HK-2 (cell line): ENCODE measurements around the gene CWC27.
A peak's percentile ranks its signal among the peaks of the same experiment; 100 is the strongest.

Source experiments
- DNase-seq: peaks from one replicate; pipeline ENCODE4 v3.0.0-alpha.2; 2018; ENCODE audit not compliant: unreplicated experiment

The CWC27 gene

DNA sequence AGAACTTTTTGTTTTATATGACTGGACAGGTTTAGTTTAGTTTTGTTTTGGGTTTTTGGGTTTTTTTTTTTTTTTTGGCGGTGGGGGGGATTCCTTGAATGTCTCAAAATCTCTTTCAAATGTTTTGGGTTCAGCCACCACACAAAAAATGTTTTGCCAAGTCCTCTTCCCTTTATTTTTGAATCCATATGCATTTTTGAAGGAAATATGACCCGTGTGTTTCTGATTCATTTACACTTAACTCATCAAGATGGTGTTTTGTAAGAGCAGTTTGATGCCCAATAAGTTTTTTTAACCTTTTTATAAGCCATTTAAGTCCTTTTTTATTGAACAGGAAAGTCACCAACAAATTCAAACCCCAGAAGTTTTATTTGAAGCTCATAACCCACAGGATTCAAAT is 209.8 kb downstream of the CWC27 start:
- no peak for DNase-seq

DNA sequence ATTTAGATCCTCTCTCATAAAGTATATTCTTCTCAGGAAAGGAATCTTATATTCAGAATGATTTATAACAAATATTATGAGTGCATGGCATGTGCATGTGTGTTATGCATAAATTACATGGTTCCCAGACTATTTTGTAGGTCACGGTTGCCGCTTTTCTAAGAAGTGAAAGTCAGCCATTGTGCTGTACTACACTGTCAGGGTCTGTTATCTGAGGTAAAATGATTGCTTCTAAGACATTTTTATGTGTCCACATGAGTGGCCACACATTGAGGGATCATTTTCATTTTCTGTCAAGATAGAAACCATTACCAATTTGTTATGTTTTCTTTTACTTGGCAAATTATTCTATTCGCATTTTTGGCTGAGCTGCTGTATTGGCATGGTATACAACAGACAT is 210.8 kb downstream of the CWC27 start:
- no peak for DNase-seq

DNA sequence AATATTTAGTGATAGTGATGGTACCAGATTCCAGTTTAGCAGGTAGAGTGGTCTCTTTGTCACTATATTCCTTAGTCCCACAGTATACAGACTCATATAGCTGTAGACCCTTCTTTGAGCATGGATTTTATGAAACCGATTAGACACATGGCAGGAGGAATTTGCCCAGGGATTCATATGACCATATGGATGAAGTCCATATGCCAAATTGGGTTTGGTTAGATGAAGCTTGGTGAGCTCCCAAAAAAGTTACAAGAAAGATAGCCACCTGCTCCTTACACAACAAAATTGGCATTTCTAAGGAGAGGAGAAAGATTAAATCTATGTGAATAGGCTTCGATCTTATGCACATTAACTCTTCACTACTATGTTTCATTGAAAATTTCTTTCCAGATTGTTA is 211.4 kb downstream of the CWC27 start:
- DNase-seq: no peak

DNA sequence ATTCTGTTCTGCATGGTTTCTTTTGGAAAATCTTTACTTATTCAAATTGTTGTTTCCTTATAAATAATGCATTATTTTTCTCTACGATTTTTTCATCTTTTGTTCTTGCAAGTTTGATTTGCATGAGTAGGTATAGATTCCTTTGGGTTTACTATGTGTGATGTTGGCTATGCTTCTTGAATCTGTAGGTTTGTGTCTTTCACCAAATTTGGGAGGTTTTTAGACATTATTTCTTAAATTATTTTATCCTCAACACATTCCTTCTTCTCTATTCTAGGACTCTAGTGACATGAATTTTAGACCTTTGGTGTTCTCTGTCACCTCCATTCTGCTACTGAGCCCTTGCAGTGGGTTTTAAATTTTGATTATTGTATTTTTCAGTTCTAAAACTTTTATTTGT is 219.0 kb downstream of the CWC27 start:
- no peak for DNase-seq

DNA sequence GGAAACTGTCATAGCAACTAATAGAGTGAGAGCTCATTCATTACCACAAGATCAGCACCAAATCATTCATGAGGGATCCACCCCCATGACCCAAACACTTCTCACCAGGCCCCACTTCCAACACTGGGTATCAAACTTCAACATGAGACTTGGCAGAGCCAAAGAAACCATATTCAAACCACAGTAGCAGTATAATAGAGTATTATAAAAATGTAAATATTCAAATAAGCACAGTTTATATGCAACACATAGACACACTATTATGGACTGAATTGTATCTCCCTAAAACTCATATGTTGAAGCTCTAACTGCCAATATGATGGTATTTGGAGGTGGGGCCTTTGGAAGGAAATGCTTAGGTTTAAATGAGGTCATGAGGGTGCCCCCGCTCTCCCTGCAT is 240.5 kb downstream of the CWC27 start:
- no peak for DNase-seq

DNA sequence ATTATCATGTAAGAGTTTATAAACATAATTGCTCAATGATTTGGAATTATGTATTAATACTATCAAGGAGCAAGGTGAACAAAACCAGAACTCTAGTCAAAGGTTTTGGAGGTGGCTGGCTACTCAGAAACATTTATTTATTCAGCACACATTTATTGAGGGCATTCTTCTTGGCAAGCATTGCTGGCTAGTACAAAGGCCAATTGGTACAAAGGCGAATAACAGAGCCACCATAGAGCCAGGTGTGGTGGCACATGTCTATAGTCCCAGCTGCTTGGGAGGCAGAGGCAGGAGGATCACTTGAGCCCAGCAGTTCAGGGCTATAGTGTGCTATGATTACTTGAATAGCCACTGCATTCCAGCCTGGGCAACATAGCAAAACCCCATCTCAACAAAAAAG is 242.1 kb downstream of the CWC27 start:
- DNase-seq: no peak

DNA sequence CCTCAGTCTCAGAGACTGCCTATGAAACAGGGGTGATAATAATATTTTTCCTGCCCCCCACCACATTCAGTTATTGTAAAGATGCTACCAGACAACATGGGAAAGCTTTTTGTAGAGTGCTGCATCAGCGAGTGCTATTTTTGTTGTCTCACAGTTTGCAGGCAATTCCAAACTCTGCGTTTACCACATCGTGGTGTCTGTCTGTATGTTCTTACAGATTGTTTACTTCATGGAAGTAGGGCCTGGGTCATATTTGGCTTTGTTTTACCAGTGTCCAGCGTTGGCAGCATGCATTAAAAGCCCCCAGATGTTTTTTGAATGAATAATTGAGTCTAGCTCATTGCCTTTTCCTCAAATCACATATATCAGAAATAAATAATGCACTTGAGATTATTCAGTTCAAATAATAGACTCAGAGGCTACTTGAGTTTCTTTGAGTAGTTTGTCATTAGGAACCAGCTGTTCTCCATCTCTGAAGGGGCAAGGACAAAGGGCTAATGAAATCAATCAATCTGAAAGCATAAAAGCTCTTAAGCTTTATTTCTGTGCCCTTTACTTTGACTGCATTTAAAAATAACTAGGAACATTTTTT is 243.7 kb downstream of the CWC27 start:
- DNase-seq: no peak

DNA sequence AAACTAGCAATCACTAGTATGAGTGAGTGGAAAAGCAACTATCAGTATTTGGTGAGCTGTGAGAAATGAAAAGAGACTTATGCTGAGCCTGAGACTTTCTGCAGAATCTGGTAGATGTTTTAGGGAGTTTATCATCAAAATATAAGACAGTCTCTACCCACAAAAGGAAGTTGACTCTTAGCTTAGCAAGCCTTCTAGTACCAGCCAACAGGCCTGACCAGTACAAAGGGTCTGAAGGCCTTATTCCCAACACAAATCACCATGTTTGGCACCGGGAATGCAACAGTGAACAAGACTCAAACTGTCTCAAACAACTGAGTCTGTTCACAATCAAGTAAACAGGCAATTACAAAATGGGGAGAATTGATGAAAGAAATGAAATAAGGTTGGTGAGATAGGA is 244.4 kb downstream of the CWC27 start:
- no peak for DNase-seq

DNA sequence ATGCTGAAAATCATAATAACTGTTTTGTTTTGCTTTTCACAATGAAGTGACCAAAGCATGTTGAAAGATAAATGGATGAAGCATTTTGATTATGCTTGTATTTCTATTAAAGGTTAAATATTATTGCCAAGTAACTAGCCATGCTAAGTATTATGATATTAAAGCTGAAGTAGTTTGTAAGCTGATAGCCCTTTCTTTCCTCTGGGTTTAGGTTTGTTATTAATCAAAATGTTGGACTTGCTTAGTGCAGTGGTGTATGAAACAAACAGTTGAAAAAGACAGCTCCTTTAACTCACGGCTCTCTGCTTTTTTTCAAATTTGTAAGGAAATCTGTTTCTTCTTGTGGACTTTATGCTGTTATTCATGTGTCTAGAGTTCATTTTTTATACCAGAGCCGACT is 246.0 kb downstream of the CWC27 start:
- no peak for DNase-seq

DNA sequence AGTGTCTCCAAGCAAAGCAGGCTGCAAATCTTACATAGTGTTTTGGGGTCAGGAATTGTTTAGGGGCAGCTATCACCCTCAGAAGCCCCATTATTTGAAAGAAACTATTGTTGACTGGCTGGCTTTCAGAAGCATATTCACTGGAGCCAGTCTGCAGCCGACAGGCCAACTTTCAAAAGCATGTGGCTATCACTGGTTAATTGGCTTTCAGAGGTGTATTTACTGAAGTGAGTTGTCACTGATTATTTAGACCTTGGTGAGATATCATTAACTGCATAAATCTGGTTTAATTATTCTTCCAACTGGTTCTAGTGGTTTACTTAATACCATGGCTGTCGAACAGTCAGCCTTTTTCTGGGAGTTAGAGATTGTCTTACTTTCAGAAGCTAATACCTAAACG is 247.0 kb downstream of the CWC27 start:
- no peak for DNase-seq

DNA sequence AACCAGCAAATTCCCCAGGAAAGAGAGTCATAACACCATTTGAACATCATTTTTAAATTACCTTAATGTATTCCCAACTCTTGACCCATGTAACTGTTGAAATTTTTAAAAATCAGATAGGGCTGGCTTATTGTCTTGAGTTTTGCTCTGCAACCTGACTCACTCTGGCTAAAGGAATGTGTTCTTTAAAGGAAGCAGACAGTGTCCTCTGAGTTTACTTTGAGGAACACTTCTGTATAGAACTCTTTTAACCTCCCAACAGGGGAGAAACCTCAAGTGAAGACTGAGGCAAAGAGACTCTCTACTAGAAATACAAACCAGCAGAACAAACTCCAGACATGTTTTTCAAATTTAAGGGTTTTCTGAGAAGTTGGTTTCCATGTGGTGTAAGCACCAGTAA is 248.9 kb downstream of the CWC27 start:
- DNase-seq: no peak

DNA sequence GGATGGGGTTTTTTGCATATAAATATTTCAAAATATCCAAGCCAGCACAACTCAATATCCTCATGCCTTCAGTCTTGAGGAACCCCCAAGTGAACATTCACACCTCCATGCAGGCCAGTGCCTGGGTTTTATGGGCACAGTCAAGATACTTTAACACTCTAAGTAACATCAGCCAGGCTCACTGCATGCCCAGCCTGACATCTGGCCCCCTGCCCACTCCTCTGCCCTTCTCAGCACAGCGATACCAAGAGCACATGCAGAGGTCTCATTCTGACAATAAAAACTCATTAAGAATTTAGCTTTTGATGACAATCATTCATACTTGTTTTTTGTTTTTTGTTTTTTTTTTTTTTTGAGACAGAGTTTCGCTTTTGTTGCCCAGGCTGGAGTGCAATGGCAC is 250.0 kb downstream of the CWC27 start:
- no peak for DNase-seq

DNA sequence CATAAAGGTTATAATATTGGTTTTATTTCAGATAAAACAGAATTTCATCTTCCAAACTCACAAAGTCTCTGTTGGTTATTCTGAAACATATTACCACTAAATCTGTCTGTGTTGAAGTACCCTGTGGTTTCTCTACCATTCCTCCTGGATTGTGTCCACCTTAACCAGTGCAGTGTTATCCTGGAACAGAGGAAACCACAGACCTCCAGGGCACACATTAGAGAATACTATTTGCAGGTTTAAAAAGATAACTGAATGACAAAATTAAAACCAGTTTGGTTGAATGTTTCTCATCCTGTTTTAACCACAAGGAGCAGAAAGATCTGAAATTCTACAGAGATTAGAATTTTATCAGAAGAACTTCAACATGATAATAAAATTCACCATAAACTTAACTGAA is 251.8 kb downstream of the CWC27 start:
- no peak for DNase-seq

DNA sequence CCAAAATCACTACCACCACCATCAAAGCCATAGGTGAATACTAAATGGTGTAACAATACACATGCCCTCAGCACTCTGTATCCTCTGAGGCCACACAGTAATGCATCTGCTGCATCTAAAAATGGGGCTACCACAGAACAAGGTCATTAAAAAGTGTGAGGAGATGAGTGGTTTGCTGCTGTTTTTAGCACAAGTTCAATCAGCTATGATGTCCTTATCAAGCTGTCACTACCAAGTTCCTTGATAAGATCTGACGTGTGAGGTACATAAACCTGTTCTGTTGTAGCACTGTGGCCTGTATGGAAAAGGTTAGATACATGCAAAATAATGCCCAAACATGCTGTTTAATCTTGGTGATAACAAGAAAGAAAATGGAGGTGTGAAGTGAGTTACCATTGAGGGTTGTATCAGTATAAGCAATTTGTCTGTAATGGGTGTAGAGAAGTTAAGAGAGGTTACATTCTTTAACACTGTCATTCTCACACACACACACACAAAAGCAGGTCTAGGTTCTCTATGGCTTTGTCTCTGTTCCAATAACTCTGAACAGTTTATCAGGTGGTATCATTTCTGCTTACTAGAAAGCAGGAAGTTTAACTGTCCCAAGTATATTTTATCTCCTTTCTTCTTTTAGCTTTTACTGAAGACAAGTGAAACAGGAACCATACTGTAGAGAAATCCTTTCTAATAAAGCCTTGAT is 252.9 kb downstream of the CWC27 start:
- no peak for DNase-seq

DNA sequence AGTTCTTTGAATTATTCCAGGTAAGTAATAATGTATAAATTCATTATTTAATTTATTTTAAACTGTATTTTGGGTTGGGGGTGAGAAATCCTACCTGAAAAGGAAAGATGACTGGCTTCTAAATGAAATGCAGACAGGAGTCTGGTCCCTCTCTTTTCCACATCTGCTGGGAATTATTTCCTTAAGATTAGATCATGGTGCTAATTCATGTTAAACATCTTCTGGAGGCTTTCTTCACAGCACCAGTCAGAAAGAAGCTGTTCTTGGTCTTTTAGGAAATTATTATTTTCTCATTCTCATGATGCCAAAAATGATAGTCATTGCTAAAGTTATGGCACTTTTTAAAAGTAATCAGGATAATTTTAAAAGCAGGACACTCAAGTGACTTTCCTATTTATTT is 254.2 kb downstream of the CWC27 start:
- no peak for DNase-seq

DNA sequence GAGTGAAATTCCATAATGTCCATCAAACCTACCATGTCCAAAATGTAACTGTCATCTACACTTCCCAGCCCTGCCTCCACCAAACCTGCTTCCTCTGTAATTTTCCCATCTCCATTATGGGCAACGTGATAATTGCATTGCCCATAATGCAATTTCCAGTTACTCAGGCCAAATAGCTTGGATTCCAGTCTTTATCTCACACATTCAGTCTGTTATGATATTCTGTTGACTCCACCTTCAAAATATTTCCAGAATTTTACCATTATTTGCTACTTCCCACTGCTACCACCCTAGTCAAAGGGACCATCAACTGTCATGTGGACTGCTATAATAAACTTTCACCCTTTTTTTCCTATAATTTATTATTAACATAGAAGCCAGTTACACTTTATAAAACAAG is 256.0 kb downstream of the CWC27 start:
- DNase-seq: no peak

DNA sequence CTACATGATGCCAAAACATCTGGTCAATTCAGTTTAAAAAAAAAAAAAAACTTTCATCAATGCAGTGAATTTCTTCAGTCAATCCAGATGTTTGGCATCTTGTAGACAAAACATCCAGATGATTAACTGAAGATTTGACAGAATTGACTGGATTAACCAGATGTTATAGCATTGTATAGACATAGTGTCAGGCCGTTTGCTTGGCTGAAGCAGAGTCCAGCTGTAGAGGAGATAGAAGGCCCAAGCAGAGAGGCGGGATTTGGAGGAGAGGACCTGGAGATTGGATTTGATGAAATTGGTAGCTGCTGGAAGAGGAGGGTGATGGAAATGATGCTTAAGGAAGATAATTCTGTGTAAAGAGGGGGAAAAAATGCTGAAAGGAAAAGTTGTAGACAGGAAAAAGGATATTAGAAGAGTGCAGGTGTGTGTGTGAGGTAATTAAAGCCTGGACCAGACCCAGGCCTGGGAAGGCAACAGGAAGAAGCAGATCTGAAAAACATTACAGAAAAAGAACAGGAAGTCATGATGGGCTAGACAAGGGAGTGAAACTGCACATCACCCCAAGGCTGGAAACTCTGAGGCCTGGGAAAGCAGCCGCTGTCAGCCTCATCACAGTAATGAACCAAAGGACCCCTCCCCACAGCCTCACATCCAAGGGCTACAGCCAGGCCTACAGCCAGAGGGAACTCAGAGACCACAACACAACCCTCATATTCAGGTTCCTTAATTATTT is 258.3 kb downstream of the CWC27 start:
- DNase-seq: no peak

DNA sequence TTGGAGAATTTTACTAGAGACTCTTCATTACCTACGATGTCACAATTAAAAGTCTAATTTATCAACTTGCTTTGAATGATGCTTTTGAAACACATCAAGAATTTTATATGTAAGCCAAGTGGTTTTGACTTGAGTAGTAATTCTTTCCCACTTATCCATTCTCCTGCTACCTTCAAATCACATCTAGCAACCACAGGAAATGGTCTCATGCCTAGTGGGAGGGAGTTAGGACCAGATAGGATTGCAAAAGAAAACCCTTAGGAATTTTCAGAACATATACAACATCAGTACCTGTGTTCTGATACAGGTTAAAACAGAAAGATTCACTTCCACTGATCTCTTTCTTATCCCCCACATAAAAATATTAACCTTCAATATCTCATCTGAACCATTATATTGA is 260.4 kb downstream of the CWC27 start:
- no peak for DNase-seq

DNA sequence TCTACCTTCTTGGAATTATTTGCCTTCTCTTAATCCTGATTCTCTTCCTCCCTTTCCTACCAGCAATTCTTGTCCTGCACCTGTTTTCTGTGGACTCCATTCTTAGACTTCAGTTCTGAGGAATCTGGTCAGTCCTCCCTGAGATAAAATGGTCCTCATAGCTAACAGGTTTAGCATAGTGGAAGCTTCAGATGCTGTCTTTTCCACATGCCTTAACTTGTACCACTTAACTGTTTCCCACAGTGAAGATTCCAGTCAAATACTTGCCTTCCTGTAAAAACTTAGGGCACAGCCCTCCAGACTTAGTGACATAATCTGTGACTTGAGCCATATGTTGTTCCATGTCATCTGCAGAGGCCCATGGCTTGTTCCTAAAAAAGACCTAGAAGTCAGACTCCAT is 261.3 kb downstream of the CWC27 start:
- no peak for DNase-seq

DNA sequence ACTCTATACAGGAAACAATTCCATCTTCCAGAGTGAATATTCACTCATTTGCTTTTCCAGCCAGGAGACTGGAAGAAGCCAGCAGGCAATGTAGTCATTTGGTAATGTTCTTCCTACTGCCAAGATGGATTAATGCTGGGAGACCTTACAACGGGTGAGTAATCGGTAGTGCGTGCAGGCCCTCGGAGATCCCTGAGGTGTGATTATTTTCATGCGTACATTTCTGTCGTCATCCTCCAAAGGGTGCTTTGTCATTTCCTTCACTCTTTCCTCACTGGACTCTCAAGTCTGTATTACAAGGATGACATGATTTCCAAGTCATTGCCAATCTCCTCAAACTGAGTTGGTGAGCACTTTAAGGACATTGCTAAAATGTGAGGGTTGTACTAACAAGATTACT is 263.5 kb downstream of the CWC27 start:
- no peak for DNase-seq

DNA sequence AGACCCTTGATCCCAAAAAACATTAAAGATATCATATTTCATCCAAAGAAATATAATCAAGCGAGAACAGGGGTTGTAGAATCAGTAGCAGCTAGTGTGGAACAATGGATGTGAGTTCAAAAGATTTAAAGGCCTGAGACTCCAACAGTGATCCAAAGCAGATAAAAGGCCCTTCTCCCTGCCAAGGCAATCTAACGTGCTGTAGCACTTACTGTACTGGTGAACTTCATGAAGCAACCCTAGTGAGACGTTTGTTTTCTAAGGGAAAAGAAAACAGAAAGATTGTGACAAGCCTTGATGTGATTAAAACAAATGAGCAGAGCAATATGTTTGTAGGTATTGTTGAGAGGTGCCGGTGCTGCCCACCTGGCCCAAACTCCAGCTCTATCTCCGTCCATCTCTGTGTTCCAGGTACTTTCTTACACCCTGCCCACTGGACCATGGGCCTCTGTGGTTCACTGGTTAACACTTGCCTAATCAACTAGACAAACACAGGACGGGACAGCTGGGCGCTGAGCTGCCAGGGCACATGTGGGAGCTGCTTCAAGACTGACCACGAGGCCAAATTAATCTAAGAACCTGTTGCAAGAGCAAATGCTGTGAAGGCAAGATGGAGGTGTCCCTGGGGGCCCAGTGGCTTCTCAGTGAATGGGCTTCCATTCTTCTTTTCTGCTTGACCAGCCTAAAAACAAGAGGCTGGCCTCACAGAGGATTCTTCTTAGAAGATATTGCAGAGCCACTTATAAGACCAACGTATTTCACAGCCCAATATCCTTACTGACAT is 265.5 kb downstream of the CWC27 start:
- DNase-seq: peak; percentile 20

DNA sequence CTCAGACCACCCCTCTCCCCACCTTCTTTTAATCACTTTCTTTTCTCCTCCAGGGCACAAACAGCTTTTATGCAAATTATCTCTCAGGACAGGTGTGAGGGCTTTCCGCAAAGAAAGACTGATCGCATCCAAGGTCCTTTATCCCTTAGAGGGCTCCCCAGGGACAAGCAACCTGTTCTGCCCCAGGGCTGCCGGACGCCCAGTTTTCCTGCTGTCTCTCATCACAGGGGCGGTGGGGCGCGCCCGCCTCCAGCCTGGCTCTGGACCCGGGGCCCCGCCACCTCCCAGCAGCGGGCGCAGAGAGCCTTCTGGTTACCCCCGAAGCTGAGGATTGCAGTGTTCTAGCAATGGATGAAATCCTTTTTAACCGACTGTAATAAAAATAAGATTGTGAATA is 266.1 kb downstream of the CWC27 start:
- DNase-seq: no peak
